HG02938 (cell line): ENCODE results near the gene SSR3.

Experiments
- ATAC-seq: cut with Tn5 transposase; IDR thresholded peaks from one replicate; pipeline ENCODE4 v1.9.1; 2021; ENCODE audit warnings: mild to moderate bottlenecking, moderate library complexity; ENCODE audit not compliant: unreplicated experiment

Gene SSR3

GRCh38 chr3:156495816-156496215 lies 59.1 kb downstream of the SSR3 start:
- ATAC-seq: no peak

- ATAC-seq: no peak
These were observed 61.0 kb downstream of the SSR3 start for GRCh38 chr3:156493887-156494286.

GRCh38 chr3:156492801-156493261 lies 62.1 kb downstream of the SSR3 start:
- no peak for ATAC-seq

GRCh38 chr3:156491192-156491591 lies 63.7 kb downstream of the SSR3 start:
- ATAC-seq: no peak
